ENCODE results near the gene PTX4. TPM values are rescaled to one million over a fixed set of nuclear protein-coding genes. Genes with fewer than 3 reads are reported as not detected.
"Not testable (repeated sequence)": the region's sequence is repeated elsewhere in the genome, so short reads cannot be mapped to it uniquely, and the experiment has no call there.

Gene PTX4
- total RNA-seq, 1 donor from 2014 or later, result not detected

DNA sequence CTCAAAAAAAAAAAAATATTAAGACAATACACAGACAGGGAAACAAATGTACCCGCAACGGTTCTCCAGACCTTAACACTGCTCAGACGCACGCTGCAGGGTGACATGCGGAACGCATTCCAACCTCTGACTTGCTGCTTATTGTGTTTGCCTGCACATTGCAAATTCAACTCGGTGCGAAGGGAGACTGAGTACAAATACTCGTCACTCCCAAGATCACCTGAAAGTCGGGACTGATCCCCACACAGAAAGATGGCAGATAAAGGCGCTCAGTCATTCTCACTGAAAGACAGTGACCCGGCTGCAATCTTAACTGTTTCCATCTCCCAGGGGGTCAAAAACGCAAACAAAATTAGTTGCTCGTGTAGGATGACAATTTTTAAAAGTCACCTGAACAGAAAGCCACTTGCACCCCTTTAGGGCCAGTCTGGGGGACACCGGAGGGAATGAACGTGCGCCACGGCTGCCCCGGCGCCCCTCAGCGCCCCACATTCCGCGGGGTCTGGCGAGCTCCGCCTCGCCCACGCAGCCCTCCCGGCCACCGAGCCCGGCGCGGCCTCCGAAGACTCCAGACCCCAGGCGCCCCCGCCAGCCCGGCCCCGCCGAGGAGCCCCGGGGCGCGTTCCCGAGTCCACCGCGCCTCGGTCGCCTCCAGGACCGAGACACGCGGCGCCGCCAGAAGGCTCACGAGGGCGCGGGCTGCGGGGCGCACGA, 14.5 kb downstream of the PTX4 start:
- H3K4me1 ChIP-seq, result peaks cover 42% of the 10 kb centered on the region

GRCh38 chr16:1472974-1473373, 15.8 kb downstream of the PTX4 start:
- TF ChIP-seq, protein P1, sequence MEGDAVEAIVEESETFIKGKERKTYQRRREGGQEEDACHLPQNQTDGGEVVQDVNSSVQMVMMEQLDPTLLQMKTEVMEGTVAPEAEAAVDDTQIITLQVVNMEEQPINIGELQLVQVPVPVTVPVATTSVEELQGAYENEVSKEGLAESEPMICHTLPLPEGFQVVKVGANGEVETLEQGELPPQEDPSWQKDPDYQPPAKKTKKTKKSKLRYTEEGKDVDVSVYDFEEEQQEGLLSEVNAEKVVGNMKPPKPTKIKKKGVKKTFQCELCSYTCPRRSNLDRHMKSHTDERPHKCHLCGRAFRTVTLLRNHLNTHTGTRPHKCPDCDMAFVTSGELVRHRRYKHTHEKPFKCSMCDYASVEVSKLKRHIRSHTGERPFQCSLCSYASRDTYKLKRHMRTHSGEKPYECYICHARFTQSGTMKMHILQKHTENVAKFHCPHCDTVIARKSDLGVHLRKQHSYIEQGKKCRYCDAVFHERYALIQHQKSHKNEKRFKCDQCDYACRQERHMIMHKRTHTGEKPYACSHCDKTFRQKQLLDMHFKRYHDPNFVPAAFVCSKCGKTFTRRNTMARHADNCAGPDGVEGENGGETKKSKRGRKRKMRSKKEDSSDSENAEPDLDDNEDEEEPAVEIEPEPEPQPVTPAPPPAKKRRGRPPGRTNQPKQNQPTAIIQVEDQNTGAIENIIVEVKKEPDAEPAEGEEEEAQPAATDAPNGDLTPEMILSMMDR (IDR thresholded peaks at IDR 0.05), result no peak
- intact Hi-C loops (cut with DNase I), result no loop called here
- H3K4me3 ChIP-seq, result no peak overlapping the region
- no peaks in the 10 kb centered on the region for H3K36me3 ChIP-seq
- H3K4me1 ChIP-seq, result peaks cover 42% of the 10 kb centered on the region
- ATAC-seq, result no peak
- no peaks in the 10 kb centered on the region for H3K27me3 ChIP-seq (ENCODE audit: low read depth)
- no peaks in the 10 kb centered on the region for H3K9me3 ChIP-seq
- no peak for DNase-seq
- no peak overlapping the region for H3K27ac ChIP-seq

More for the DNA sequence above, 14.5 kb downstream of the PTX4 start:
- Histone ChIP-seq H3K27me3 (ENCODE audit: low read depth) (no peaks in the 10 kb centered on the region), H3K36me3 (no peaks in the 10 kb centered on the region), H3K9me3 (no peaks in the 10 kb centered on the region), H3K27ac (peak overlapping the region; percentile 97), H3K4me3 (peak overlapping the region; percentile 90)
- intact Hi-C loops (cut with DNase I), result no loop called here
- DNase-seq (peak; percentile 43), ATAC-seq (no peak)
- TF ChIP-seq, protein P1 (IDR thresholded peaks at IDR 0.05), result no peak

GRCh38 chr16:1471569-1472194, 17.1 kb downstream of the PTX4 start:
- Histone ChIP-seq H3K9me3 (no peaks in the 10 kb centered on the region), H3K27ac (peak overlapping the region; percentile 73), H3K27me3 (ENCODE audit: low read depth) (no peaks in the 10 kb centered on the region), H3K4me1 (peaks cover 42% of the 10 kb centered on the region), H3K4me3 (no peak overlapping the region), H3K36me3 (no peaks in the 10 kb centered on the region)
- TF ChIP-seq, protein P1 (IDR thresholded peaks at IDR 0.05), result no peak
- intact Hi-C loops (cut with DNase I), result no loop called here
- ATAC-seq (no peak), DNase-seq (peak; percentile 42)

- Histone ChIP-seq H3K4me1 (peaks cover 38% of the 10 kb centered on the region), H3K27ac (peak overlapping the region; percentile 73), H3K9me3 (no peaks in the 10 kb centered on the region), H3K36me3 (no peaks in the 10 kb centered on the region), H3K27me3 (ENCODE audit: low read depth) (no peaks in the 10 kb centered on the region), H3K4me3 (peak overlapping the region; percentile 7)
- TF ChIP-seq, protein P1 (IDR thresholded peaks at IDR 0.05), result no peak
- DNase-seq, result peak; percentile 88
- intact Hi-C loops (cut with DNase I), result no loop called here
- peak; percentile 47 to 83 for ATAC-seq
Measured at GRCh38 chr16:1470481-1471251, 18.1 kb downstream of the PTX4 start.

DNA sequence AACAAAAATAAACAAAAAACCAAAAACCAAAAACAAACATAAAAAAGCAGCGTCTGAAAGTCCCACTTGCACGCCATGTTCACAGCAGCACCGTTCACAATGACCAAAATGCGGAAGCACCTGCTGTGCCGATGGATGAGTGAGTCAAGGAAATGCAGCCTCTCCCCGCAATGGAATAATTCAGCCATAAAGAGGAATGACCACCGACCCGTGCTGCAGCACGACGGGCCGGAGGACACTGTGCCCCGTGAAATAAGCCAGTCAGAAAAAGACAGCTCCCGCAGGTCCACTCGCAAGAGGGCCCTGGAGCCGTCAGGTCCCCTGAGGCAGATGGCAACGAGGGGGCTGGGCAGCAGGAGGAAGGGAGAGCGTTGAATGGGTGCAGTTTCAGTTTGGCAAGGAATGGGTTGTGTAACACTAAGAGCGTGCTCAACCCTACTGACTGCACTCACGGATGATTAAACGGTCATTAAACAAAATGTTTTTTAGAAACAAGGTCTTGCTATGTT, 19.0 kb downstream of the PTX4 start:
- peak overlapping the region; percentile 73 for H3K27ac ChIP-seq
- no peaks in the 10 kb centered on the region for H3K9me3 ChIP-seq
- H3K27me3 ChIP-seq (ENCODE audit: low read depth), result no peaks in the 10 kb centered on the region
- peak; percentile 58 for DNase-seq
- ATAC-seq, result peak; percentile 43 to 59
- intact Hi-C loops (cut with DNase I), result no loop called here
- H3K4me1 ChIP-seq, result peaks cover 36% of the 10 kb centered on the region
- H3K36me3 ChIP-seq, result no peaks in the 10 kb centered on the region
- TF ChIP-seq, protein P1 (IDR thresholded peaks at IDR 0.05), result no peak
- H3K4me3 ChIP-seq, result peak overlapping the region; percentile 17

- Histone ChIP-seq H3K27ac (peak overlapping the region; percentile 73), H3K4me1 (peaks cover 35% of the 10 kb centered on the region)
- DNase-seq; H3K9me3 ChIP-seq; ATAC-seq; intact Hi-C loops (cut with DNase I); H3K4me3 ChIP-seq; H3K27me3 ChIP-seq (ENCODE audit: low read depth); H3K36me3 ChIP-seq: not testable (repeated sequence)
Measured at GRCh38 chr16:1469141-1469540, 19.6 kb downstream of the PTX4 start.

Data from lower lobe of right lung (tissue), 2 donors.